Parathyroid adenoma (tissue), 2 donors: Measurements from ENCODE around the gene PDE4A.

Experiments used
- H2AFZ ChIP-seq: fragments of 300-600 bp; sonication (generic); one replicate; pipeline ENCODE4 v1.7.0; 2017; ENCODE audit warnings: antibody characterized with exemption, mild to moderate bottlenecking
- H3K27ac ChIP-seq: fragments of 300-600 bp; sonication (generic); one replicate; pipeline ENCODE4 v1.7.0; 2017
- H3K27me3 ChIP-seq: fragments of 300-600 bp; sonication (generic); one replicate; pipeline ENCODE4 v1.7.0; 2017; ENCODE audit warnings: low read length; ENCODE audit not compliant: control insufficient read depth, insufficient read depth
- H3K36me3 ChIP-seq: fragments of 300-600 bp; sonication (generic); one replicate; pipeline ENCODE4 v1.7.0; 2017; ENCODE audit warnings: low read length; ENCODE audit not compliant: control insufficient read depth, insufficient read depth
- H3K4me1 ChIP-seq: fragments of 300-600 bp; sonication (generic); one replicate; pipeline ENCODE4 v1.7.0; 2017; ENCODE audit warnings: control low read depth
- H3K4me2 ChIP-seq: fragments of 300-600 bp; sonication (generic); one replicate; pipeline ENCODE4 v1.7.0; 2017; ENCODE audit warnings: low read length
- H3K4me3 ChIP-seq: fragments of 300-600 bp; sonication (generic); one replicate; pipeline ENCODE4 v1.7.0; 2017; ENCODE audit warnings: low read depth, low read length
- H3K79me2 ChIP-seq: fragments of 300-600 bp; sonication (generic); one replicate; pipeline ENCODE4 v1.7.0; 2017; ENCODE audit warnings: control low read depth
- H3K9ac ChIP-seq: fragments of 300-600 bp; sonication (generic); one replicate; pipeline ENCODE4 v1.7.0; 2017; ENCODE audit warnings: mild to moderate bottlenecking
- H3K9me3 ChIP-seq: fragments of 300-600 bp; sonication (generic); one replicate; pipeline ENCODE4 v1.7.0; 2017; ENCODE audit warnings: low read length; ENCODE audit not compliant: control insufficient read depth
- TF ChIP-seq, protein P1 (sequence below): fragments of 300-600 bp; sonication (generic); IDR thresholded peaks from one replicate; pipeline ENCODE4 v1.7.0; 2017; ENCODE audit warnings: antibody characterized with exemption, mild to moderate bottlenecking
- donor health status: primary hyperparathyroidism.

PDE4A gene

DNA sequence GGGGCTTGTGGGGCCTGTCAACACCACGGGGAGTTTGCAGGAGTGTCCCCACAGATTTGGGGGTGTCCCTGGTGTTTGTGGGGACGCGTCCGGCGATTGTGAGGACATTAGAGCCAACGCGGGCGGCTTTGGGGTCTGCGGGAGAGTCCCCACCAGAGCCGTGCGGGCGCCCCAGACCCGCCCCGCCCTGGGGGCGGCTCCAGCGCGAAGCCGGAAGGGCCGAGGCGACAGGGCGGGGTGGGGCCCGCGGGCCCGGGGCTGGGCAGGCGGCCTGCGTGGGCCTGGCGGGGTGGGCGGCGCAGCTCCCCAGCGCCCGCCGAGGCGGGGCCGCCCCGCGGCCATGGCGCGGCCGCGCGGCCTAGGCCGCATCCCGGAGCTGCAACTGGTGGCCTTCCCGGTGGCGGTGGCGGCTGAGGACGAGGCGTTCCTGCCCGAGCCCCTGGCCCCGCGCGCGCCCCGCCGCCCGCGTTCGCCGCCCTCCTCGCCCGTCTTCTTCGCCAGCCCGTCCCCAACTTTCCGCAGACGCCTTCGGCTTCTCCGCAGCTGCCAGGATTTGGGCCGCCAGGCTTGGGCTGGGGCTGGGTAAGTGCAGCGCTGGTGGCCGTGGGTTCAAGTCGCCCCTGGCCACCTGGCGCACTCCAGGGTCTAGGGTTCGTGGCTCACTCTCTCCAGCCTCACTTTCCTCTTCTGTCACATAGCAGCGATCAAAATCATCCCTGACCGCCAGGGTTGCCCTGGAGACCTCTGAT, 10.3 kb downstream of the PDE4A start:
- no peak overlapping the region for H3K9ac ChIP-seq
- no peak overlapping the region for H3K27ac ChIP-seq
- H3K4me2 ChIP-seq = peak overlapping the region; percentile 88
- H3K9me3 ChIP-seq = no peaks in the 10 kb centered on the region
- peak overlapping the region; percentile 77 for H3K4me3 ChIP-seq
- peaks cover 15% of the 10 kb centered on the region for H3K79me2 ChIP-seq
- peak overlapping the region; percentile 93 for H2AFZ ChIP-seq
- H3K36me3 ChIP-seq = no peaks in the 10 kb centered on the region
- no peaks in the 10 kb centered on the region for H3K27me3 ChIP-seq
- TF ChIP-seq, protein P1, sequence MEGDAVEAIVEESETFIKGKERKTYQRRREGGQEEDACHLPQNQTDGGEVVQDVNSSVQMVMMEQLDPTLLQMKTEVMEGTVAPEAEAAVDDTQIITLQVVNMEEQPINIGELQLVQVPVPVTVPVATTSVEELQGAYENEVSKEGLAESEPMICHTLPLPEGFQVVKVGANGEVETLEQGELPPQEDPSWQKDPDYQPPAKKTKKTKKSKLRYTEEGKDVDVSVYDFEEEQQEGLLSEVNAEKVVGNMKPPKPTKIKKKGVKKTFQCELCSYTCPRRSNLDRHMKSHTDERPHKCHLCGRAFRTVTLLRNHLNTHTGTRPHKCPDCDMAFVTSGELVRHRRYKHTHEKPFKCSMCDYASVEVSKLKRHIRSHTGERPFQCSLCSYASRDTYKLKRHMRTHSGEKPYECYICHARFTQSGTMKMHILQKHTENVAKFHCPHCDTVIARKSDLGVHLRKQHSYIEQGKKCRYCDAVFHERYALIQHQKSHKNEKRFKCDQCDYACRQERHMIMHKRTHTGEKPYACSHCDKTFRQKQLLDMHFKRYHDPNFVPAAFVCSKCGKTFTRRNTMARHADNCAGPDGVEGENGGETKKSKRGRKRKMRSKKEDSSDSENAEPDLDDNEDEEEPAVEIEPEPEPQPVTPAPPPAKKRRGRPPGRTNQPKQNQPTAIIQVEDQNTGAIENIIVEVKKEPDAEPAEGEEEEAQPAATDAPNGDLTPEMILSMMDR = no peak
- H3K4me1 ChIP-seq = peaks cover 17% of the 10 kb centered on the region

DNA sequence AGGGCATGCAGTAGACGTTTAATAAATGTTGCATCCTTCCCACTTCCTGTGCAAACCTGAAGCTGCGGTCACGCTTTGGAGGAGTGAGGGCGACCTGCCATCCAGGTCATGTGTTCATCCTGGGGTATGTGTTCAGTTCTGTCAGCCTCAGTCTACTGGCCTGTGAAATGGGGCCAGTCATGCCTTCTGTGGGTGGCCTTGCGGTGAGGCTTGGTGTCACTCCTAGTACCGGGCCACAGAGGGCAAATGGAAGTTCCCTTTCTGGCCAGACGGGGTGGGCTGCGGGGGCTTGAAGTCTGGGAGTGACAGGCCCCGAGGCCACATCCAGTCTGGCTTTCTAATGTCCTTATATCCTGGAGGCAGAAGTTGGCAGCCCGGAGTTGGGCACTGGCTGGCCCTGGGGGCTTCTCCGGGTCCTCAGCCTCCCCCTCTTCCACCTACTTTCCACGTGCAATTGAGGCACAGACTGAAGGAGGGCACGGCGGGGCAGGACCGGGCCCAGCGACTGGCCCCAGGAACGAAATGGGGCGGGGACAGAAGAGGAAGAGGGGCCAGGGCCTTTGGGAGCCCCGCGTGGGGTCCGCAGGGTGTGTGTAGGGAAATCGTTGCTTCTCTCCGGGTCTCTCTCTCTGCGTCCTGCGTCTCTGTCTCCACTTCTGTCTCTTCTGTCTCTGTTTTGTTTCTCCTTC, 11.1 kb downstream of the PDE4A start:
- TF ChIP-seq, protein P1 = peak; percentile 4
- H3K4me1 ChIP-seq = peaks cover 17% of the 10 kb centered on the region
- H3K27me3 ChIP-seq = no peaks in the 10 kb centered on the region
- no peak overlapping the region for H3K9ac ChIP-seq
- H3K4me2 ChIP-seq = peak overlapping the region; percentile 88
- peaks cover 15% of the 10 kb centered on the region for H3K79me2 ChIP-seq
- H2AFZ ChIP-seq = peak overlapping the region; percentile 82
- peak overlapping the region; percentile 77 for H3K4me3 ChIP-seq
- no peaks in the 10 kb centered on the region for H3K9me3 ChIP-seq
- H3K36me3 ChIP-seq = no peaks in the 10 kb centered on the region
- H3K27ac ChIP-seq = peak overlapping the region; percentile 19

DNA sequence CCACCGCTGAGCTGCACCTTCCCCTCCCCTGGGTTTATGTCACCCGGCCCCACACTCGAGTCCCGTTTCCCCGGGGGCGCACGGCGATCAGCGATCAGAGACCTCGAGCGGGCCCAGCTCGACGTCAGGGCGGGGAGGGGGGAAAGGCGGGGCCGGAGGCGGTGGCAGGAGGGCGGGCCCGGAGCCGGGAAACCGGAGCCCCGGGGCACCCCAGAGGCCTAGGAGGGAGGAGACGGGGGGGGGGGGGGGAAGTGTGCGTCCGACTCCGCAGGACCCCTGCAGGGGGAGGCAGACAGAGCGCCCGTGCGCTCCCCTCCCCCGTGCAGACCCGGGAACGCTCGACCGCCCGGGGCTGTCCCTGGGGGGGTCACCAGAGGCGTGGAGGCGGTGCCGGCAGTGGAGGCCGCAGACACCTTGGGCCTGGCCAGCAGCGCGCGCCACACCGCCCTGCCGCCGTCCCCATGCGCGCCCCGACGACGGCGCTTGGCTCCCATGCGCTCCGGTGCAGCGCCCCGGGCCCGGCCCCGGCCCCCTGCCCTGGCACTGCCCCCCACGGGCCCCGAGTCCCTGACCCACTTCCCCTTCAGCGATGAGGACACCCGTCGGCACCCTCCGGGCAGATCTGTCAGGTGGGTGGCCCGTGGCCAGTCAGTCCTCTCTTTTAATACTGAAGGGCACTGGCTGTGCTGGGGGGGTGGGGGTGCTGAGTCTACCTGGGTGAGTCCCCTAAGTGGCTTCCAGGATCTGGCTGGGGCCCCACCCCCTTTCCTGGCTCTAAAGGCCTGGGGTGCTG, 11.8 kb downstream of the PDE4A start:
- TF ChIP-seq, protein P1 = no peak
- peaks cover 17% of the 10 kb centered on the region for H3K4me1 ChIP-seq
- peak overlapping the region; percentile 47 for H3K27ac ChIP-seq
- H3K4me2 ChIP-seq = peak overlapping the region; percentile 88
- H3K9me3 ChIP-seq = no peaks in the 10 kb centered on the region
- H3K27me3 ChIP-seq = no peaks in the 10 kb centered on the region
- H2AFZ ChIP-seq = peak overlapping the region; percentile 82
- H3K4me3 ChIP-seq = peak overlapping the region; percentile 77
- peak overlapping the region; percentile 58 for H3K9ac ChIP-seq
- H3K36me3 ChIP-seq = no peaks in the 10 kb centered on the region
- H3K79me2 ChIP-seq = peaks cover 20% of the 10 kb centered on the region

DNA sequence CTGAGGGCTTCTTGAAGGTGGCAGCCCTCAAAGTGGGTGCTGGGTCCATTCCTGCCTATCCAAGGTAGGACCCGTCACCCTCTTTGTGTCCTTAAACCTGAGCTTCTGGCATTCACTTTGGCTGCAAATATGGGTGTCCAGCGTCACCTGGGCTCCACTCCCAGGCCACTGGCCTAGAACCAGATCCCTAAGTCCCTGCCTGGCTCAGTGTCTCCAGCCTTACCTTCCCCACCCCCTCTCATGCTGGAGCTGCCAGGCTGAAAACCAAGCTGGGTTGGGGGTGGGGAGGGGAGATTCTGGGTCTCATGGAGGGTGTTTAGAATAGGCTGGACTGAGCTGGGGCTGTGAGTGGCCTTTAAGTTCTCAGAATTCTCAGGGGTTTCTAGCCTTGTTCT, 12.4 kb downstream of the PDE4A start:
- Histone ChIP-seq H3K79me2 (peaks cover 23% of the 10 kb centered on the region), H3K4me3 (peak overlapping the region; percentile 77), H2AFZ (peak overlapping the region; percentile 82), H3K9me3 (no peaks in the 10 kb centered on the region), H3K9ac (peak overlapping the region; percentile 58), H3K4me1 (peaks cover 17% of the 10 kb centered on the region), H3K27ac (peak overlapping the region; percentile 47), H3K36me3 (no peaks in the 10 kb centered on the region), H3K27me3 (no peaks in the 10 kb centered on the region), H3K4me2 (peak overlapping the region; percentile 88)
- TF ChIP-seq, protein P1 = no peak
